PC-3 (cell line): ENCODE results near the gene UBE2H. TPM values are rescaled to one million over a fixed set of nuclear protein-coding genes. Genes with fewer than 3 reads are reported as not detected.

ENCODE experiments used
- ATAC-seq: fragments of 200-7000 bp; cut with Tn5 transposase; 2 replicates; pipeline ENCODE4 v1.9.1; 2020; ENCODE audit warnings: mild to moderate bottlenecking, moderate library complexity
- BruUV-seq: library from RNA; stranded (reverse); fragments of 400-500 nt; replicated peaks from 2 replicates; lab custom pipeline; 2021; lab: Mats Ljungman, UMichigan
- CTCF ChIA-PET: fragments of 300-600 bp; sonication (Branson Sonifier 250); formaldehyde crosslinking; loops from one replicate; lab custom pipeline; 2022; ENCODE audit warnings: antibody characterized with exemption; lab: Charles Lee
- POLR2A ChIA-PET: fragments of 300-600 bp; sonication (Branson Sonifier 250); formaldehyde crosslinking; loops from one replicate; lab custom pipeline; 2022; ENCODE audit warnings: antibody characterized with exemption; ENCODE audit not compliant: unreplicated experiment; lab: Charles Lee
- DNase-seq: peaks from one replicate; pipeline ENCODE4 v3.0.0-alpha.2; 2015
- H2AFZ ChIP-seq: fragments of 300-600 bp; sonication (generic); 2 replicates; pipeline ENCODE4 v1.6.0; 2016; ENCODE audit warnings: antibody characterized with exemption, low read length
- H3F3A ChIP-seq: fragments of 300-600 bp; sonication (generic); one replicate; pipeline ENCODE4 v1.6.0; 2017; ENCODE audit warnings: antibody characterized with exemption, low read length, control low read depth, mild to moderate bottlenecking; ENCODE audit not compliant: unreplicated experiment
- H3K27ac ChIP-seq: fragments of 300-600 bp; sonication (generic); 2 replicates; pipeline ENCODE4 v1.5.1; 2016; ENCODE audit warnings: mild to moderate bottlenecking, low read length
- H3K27me3 ChIP-seq: fragments of 300-600 bp; sonication (generic); 2 replicates; pipeline ENCODE4 v1.6.1; 2016; ENCODE audit warnings: low read length, mixed read lengths
- H3K36me3 ChIP-seq: fragments of 300-600 bp; sonication (generic); 2 replicates; pipeline ENCODE4 v1.6.1; 2016; ENCODE audit warnings: low read depth, mixed run types, low read length, mixed read lengths
- H3K4me1 ChIP-seq: fragments of 300-600 bp; sonication (generic); 2 replicates; pipeline ENCODE4 v1.5.1; 2016; ENCODE audit warnings: low read length; ENCODE audit not compliant: insufficient read depth
- H3K4me2 ChIP-seq: fragments of 300-600 bp; sonication (generic); 2 replicates; pipeline ENCODE4 v1.6.0; 2016; ENCODE audit warnings: low read length
- H3K4me3 ChIP-seq: fragments of 300-600 bp; sonication (generic); 2 replicates; pipeline ENCODE4 v1.5.1; 2016; ENCODE audit warnings: mild to moderate bottlenecking, low read length, mixed read lengths
- H3K79me2 ChIP-seq: fragments of 300-600 bp; sonication (generic); 2 replicates; pipeline ENCODE4 v1.6.1; 2017; ENCODE audit warnings: low read length, mixed read lengths
- H3K9ac ChIP-seq: fragments of 300-600 bp; sonication (generic); 2 replicates; pipeline ENCODE4 v1.6.0; 2016; ENCODE audit warnings: mild to moderate bottlenecking, low read length
- H3K9me2 ChIP-seq: fragments of 300-600 bp; sonication (generic); replicated peaks from 2 replicates; pipeline ENCODE4 v1.6.1; 2016; ENCODE audit warnings: mixed run types, low read length, mixed read lengths
- H3K9me3 ChIP-seq: fragments of 300-600 bp; sonication (generic); 2 replicates; pipeline ENCODE4 v1.6.1; 2016; ENCODE audit warnings: low read length, mixed read lengths
- H4K20me1 ChIP-seq: fragments of 300-600 bp; sonication (generic); 2 replicates; pipeline ENCODE4 v1.6.1; 2016; ENCODE audit warnings: low read length, mixed read lengths
- EZH2 ChIP-seq: fragments of 300-600 bp; sonication (generic); IDR thresholded peaks from one replicate; pipeline ENCODE4 v1.6.1; 2017; ENCODE audit warnings: antibody characterized with exemption, mild to moderate bottlenecking, low read length; ENCODE audit not compliant: unreplicated experiment
- EZH2phosphoT487 ChIP-seq: fragments of 300-600 bp; sonication (generic); IDR thresholded peaks from 2 replicates; pipeline ENCODE4 v1.6.1; 2018; ENCODE audit warnings: mild to moderate bottlenecking, antibody characterized with exemption, low read length, borderline replicate concordance
- intact Hi-C: fragments of 100-400 bp; cut with micrococcal nuclease; formaldehyde crosslinking; loops from 2 replicates; pipeline ENCODE4 v1.9.0; 2023
- total RNA-seq: library from RNA; depleted of rRNA; stranded (reverse); fragments of >200 nt; gene quantifications from 2 replicates; pipeline ENCODE4 v1.2.3, GENCODE V29; 2014
- TF ChIP-seq, protein P1 (sequence below): fragments of 300-600 bp; sonication (generic); conservative IDR thresholded peaks from 2 replicates; pipeline ENCODE4 v1.5.1; 2017; ENCODE audit warnings: antibody characterized with exemption, low read depth, mild to moderate bottlenecking, low read length

Gene UBE2H
- total RNA-seq, 1 experiment from 2014 or later = 62.5 TPM

DNA sequence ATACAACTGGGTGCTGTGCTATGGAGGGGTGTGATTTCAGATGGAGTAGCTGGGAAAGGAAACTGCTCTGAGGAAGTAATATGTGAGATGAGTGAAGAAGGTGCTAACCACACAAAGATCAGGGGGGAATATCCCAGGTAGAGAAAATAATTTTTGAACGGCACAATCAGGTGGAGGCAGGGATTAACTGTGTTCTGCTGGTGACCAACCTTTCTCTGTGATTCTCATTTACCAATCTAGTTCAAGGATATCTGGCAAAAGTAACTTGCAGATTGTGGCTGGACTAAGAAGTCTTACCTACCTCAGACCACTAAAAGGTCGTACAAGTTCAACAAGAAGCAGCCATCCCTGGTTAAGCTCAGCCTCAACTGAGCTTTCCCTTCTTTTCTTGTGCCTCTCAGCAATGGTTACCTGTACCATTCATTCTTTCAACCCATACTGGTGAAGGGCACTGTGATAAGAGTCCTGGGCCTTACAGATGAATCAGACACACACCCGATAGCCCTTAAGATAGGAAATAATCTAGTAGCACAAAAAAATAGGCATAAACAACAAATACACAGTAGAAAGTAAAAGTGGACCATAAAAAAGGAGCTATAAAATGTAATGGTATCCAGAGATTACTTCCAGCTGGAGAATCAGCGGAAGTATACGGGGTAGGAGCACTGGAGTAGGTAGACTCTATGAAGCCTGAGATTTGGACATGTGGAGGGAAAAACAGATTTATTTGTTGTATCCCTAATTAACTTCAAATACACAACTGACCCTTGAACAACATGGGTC lies 96.6 kb downstream of the UBE2H start:
- H4K20me1 ChIP-seq = 0 out of 2 replicates have a peak, but pooled peaks cover 3% of the 10 kb centered on the region
- CTCF ChIA-PET = no interaction called here
- intact Hi-C loops = no loop called here
- BruUV-seq = no TSS peak
- H3K27ac ChIP-seq = no peak overlapping the region
- no peaks in the 10 kb centered on the region for H3K9me2 ChIP-seq
- no peaks in the 10 kb centered on the region for H3K27me3 ChIP-seq
- H2AFZ ChIP-seq = no peak overlapping the region
- H3K79me2 ChIP-seq = peaks cover 15% of the 10 kb centered on the region; the same call in 1 of the 2 replicates
- no peak overlapping the region for H3K4me3 ChIP-seq
- TF ChIP-seq, protein P1, sequence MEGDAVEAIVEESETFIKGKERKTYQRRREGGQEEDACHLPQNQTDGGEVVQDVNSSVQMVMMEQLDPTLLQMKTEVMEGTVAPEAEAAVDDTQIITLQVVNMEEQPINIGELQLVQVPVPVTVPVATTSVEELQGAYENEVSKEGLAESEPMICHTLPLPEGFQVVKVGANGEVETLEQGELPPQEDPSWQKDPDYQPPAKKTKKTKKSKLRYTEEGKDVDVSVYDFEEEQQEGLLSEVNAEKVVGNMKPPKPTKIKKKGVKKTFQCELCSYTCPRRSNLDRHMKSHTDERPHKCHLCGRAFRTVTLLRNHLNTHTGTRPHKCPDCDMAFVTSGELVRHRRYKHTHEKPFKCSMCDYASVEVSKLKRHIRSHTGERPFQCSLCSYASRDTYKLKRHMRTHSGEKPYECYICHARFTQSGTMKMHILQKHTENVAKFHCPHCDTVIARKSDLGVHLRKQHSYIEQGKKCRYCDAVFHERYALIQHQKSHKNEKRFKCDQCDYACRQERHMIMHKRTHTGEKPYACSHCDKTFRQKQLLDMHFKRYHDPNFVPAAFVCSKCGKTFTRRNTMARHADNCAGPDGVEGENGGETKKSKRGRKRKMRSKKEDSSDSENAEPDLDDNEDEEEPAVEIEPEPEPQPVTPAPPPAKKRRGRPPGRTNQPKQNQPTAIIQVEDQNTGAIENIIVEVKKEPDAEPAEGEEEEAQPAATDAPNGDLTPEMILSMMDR = no peak
- no peak for TF ChIP-seq EZH2phosphoT487
- no peak for TF ChIP-seq EZH2
- no peak overlapping the region for H3K9ac ChIP-seq
- no peaks in the 10 kb centered on the region for H3K9me3 ChIP-seq
- H3K4me1 ChIP-seq = peaks cover 41% of the 10 kb centered on the region
- no peak for DNase-seq
- POLR2A ChIA-PET = interaction anchor here (0.6 kb wide), 1 partner anchor 19 kb away, joined by 3 read pairs; no protein-coding TSS in a partner anchor
- ATAC-seq = no peak
- H3F3A ChIP-seq = peaks cover 11% of the 10 kb centered on the region
- H3K4me2 ChIP-seq = no peak overlapping the region
- peaks cover 5% of the 10 kb centered on the region; the same call in 1 of the 2 replicates for H3K36me3 ChIP-seq

DNA sequence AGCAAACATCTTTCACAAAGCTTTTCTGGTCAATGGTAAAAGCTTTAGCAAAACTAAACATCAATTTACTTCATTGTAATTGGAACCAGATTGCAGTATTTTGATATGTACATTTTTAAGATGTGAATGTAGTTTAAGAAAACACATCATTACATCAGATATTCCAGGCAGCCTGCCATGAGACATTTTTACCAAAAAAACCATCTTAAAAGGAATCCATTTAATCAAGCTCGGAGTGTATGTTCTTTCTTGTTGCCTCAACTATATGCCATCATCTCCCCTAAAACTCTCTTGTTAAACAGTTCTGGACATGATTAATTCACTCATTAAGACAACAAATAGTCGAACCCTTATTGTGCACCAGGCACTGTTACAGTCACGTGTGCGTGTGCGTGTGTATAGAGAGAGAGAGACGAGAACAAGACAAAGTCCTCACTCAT lies 97.5 kb downstream of the UBE2H start:
- H3F3A ChIP-seq = peaks cover 11% of the 10 kb centered on the region
- CTCF ChIA-PET = no interaction called here
- no peak overlapping the region for H3K4me3 ChIP-seq
- peaks cover 18% of the 10 kb centered on the region; the same call in 1 of the 2 replicates for H3K79me2 ChIP-seq
- POLR2A ChIA-PET = no interaction called here
- no peak overlapping the region for H2AFZ ChIP-seq
- H4K20me1 ChIP-seq = 0 out of 2 replicates have a peak, but pooled peaks cover 3% of the 10 kb centered on the region
- intact Hi-C loops = no loop called here
- ATAC-seq (no peak), DNase-seq (peak; percentile 33)
- H3K27me3 ChIP-seq = no peaks in the 10 kb centered on the region
- peaks cover 5% of the 10 kb centered on the region; the same call in 1 of the 2 replicates for H3K36me3 ChIP-seq
- no TSS peak for BruUV-seq
- H3K9ac ChIP-seq = no peak overlapping the region
- H3K9me3 ChIP-seq = no peaks in the 10 kb centered on the region
- H3K4me1 ChIP-seq = peaks cover 41% of the 10 kb centered on the region
- H3K4me2 ChIP-seq = peak overlapping the region; percentile 80; the same call in 1 of the 2 replicates
- H3K27ac ChIP-seq = 0 out of 2 replicates have a peak overlapping the region, but pooled peaks have one; percentile 83
- TF ChIP-seq EZH2 (no peak), EZH2phosphoT487 (no peak)
- TF ChIP-seq, protein P1 = no peak
- no peaks in the 10 kb centered on the region for H3K9me2 ChIP-seq
